OCI-LY1 (cell line): ENCODE measurements around the gene RUBCN.
"Not testable (repeated sequence)": the region's sequence is repeated elsewhere in the genome, so short reads cannot be mapped to it uniquely, and the experiment has no call there.

Experiments used
- H2AFZ ChIP-seq: fragments of 200-600 bp; sonication (generic), shearing (Covaris generic); 2 replicates; pipeline ENCODE4 v1.6.0; 2014; ENCODE audit warnings: antibody characterized with exemption, mild to moderate bottlenecking, low read length
- H3F3A ChIP-seq: fragments of 200-600 bp; sonication (generic), shearing (Covaris generic); 2 replicates; pipeline ENCODE4 v1.6.0; 2014; ENCODE audit warnings: mild to moderate bottlenecking, antibody characterized with exemption, low read length, moderate library complexity; ENCODE audit not compliant: insufficient read depth
- H3K27ac ChIP-seq: fragments of 200-600 bp; sonication (generic); 2 replicates; pipeline ENCODE4 v1.5.1; 2014; ENCODE audit warnings: low read length, mixed run types, mild to moderate bottlenecking, low read depth; ENCODE audit not compliant: poor library complexity, severe bottlenecking
- H3K27me3 ChIP-seq: fragments of 200-600 bp; sonication (generic); 2 replicates; pipeline ENCODE4 v1.6.0; 2014; ENCODE audit warnings: antibody characterized with exemption, mild to moderate bottlenecking, low read length, moderate library complexity; ENCODE audit not compliant: insufficient read depth
- H3K36me3 ChIP-seq: fragments of 200-600 bp; sonication (generic); 2 replicates; pipeline ENCODE4 v1.6.1; 2014; ENCODE audit warnings: mild to moderate bottlenecking, antibody characterized with exemption, low read length, moderate library complexity, mixed read lengths; ENCODE audit not compliant: insufficient read depth
- H3K4me1 ChIP-seq: fragments of 200-600 bp; sonication (generic); 2 replicates; pipeline ENCODE4 v1.5.1; 2014; ENCODE audit warnings: mild to moderate bottlenecking, low read length, moderate library complexity; ENCODE audit not compliant: insufficient read depth, severe bottlenecking
- H3K4me2 ChIP-seq: fragments of 200-600 bp; sonication (generic), shearing (Covaris generic); 2 replicates; pipeline ENCODE4 v1.6.1; 2014; ENCODE audit warnings: low read length
- H3K4me3 ChIP-seq: fragments of 200-600 bp; sonication (generic); 2 replicates; pipeline ENCODE4 v1.5.1; 2014; ENCODE audit warnings: low read length, low read depth, mild to moderate bottlenecking, mixed read lengths; ENCODE audit not compliant: poor library complexity, severe bottlenecking
- H3K79me2 ChIP-seq: fragments of 200-600 bp; shearing (Covaris generic); 2 replicates; pipeline ENCODE4 v1.6.1; 2016; ENCODE audit warnings: mixed run types, low read length, mixed read lengths; ENCODE audit not compliant: insufficient read depth
- H3K9ac ChIP-seq: fragments of 200-600 bp; sonication (generic), shearing (Covaris generic); 2 replicates; pipeline ENCODE4 v1.6.1; 2014; ENCODE audit warnings: mild to moderate bottlenecking, low read length, mixed read lengths
- H3K9me2 ChIP-seq: fragments of 200-600 bp; sonication (generic), shearing (Covaris generic); 2 replicates; pipeline ENCODE4 v1.6.1; 2014; ENCODE audit warnings: low read depth, mild to moderate bottlenecking, low read length, mixed read lengths
- H3K9me3 ChIP-seq: fragments of 200-600 bp; shearing (Covaris generic); 2 replicates; pipeline ENCODE4 v1.6.1; 2014; ENCODE audit warnings: low read length, mixed read lengths
- H4K20me1 ChIP-seq: fragments of 200-600 bp; sonication (generic), shearing (Covaris generic); 2 replicates; pipeline ENCODE4 v1.6.0; 2016; ENCODE audit warnings: mild to moderate bottlenecking, low read length; ENCODE audit not compliant: insufficient read depth

RUBCN gene

DNA sequence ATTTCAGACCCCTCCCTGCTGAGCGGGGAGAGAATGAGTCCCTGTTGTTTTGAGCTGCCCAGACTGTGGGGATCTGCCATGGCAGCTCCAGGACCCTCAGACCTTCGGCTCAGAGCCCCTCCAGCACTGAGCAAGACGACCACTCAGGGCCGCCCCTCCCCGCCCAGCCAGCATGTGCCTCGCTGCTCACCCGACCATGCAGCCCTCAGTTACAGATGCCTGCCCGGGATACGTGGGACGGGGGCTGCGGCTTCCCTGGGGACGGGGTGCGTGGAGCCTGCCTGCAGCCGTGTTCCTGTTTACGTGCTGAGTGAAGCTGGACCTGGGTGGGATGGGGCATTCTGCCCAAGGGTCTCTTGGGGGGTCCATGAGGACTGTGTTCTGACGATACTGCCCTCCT, 77.0 kb downstream of the RUBCN start:
- H3F3A ChIP-seq, H3K36me3 ChIP-seq, H3K27me3 ChIP-seq, H4K20me1 ChIP-seq, H3K9me2 ChIP-seq, H3K9me3 ChIP-seq, H2AFZ ChIP-seq, H3K79me2 ChIP-seq: not testable (repeated sequence)
- H3K4me3 ChIP-seq, result peak overlapping the region; percentile 57
- H3K27ac ChIP-seq, result peak overlapping the region; percentile 98
- H3K4me1 ChIP-seq, result peaks cover 78% of the 10 kb centered on the region
- peak overlapping the region; percentile 46; the same call in 1 of the 2 replicates for H3K4me2 ChIP-seq
- H3K9ac ChIP-seq, result peak overlapping the region; percentile 71; the same call in 1 of the 2 replicates

DNA sequence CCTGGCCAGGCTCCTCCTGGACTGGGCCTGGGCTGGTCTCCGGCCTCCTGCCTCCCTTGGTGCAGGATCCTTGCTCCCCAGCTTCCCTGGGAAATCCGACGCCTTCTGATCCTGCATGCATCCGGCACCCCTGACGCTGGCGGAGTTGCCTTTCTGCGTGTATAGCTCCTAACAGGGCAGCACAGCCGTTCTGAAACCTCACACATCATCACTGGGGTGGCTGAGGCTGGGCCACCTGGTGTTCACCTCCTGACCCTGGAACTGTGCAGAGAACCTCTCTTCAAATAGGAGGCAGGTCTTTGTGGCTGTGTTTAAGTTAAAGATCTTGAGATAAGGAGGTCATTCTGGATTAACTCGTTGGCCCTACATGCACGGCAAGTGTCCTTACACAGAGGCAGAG, 77.6 kb downstream of the RUBCN start:
- peak overlapping the region; percentile 98 for H3K27ac ChIP-seq
- peaks cover 73% of the 10 kb centered on the region for H3K4me1 ChIP-seq
- not testable (repeated sequence) for H4K20me1 ChIP-seq, H3K79me2 ChIP-seq, H3K9me2 ChIP-seq, H3K9me3 ChIP-seq, H2AFZ ChIP-seq, H3F3A ChIP-seq, H3K36me3 ChIP-seq, H3K27me3 ChIP-seq
- H3K9ac ChIP-seq, result peak overlapping the region; percentile 71
- H3K4me3 ChIP-seq, result peak overlapping the region; percentile 57
- H3K4me2 ChIP-seq, result peak overlapping the region; percentile 46

DNA sequence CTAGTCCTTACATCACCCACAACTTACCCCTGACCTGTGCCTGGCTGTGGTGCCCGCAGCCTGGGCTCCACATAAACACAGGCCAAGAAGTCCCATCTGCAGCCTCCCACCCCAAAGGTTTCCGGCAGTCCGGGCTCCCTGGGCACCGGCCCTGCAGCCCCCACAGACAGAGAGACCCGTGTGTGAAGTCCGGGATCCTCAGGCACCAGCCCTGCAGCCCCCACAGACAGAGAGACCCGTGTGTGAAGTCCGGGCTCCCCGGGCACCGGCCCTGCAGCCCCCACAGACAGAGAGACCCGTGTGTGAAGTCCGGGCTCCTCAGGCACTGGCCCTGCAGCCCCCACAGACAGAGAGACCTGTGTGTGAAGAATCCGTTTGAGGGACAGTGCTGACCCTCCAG, 78.0 kb downstream of the RUBCN start:
- H3K9me3 ChIP-seq, H3F3A ChIP-seq, H3K36me3 ChIP-seq, H2AFZ ChIP-seq, H4K20me1 ChIP-seq, H3K9me2 ChIP-seq, H3K27me3 ChIP-seq, H3K79me2 ChIP-seq: not testable (repeated sequence)
- peak overlapping the region; percentile 98 for H3K27ac ChIP-seq
- H3K4me3 ChIP-seq, result peak overlapping the region; percentile 57
- H3K9ac ChIP-seq, result peak overlapping the region; percentile 71
- peaks cover 69% of the 10 kb centered on the region for H3K4me1 ChIP-seq
- H3K4me2 ChIP-seq, result peak overlapping the region; percentile 46

DNA sequence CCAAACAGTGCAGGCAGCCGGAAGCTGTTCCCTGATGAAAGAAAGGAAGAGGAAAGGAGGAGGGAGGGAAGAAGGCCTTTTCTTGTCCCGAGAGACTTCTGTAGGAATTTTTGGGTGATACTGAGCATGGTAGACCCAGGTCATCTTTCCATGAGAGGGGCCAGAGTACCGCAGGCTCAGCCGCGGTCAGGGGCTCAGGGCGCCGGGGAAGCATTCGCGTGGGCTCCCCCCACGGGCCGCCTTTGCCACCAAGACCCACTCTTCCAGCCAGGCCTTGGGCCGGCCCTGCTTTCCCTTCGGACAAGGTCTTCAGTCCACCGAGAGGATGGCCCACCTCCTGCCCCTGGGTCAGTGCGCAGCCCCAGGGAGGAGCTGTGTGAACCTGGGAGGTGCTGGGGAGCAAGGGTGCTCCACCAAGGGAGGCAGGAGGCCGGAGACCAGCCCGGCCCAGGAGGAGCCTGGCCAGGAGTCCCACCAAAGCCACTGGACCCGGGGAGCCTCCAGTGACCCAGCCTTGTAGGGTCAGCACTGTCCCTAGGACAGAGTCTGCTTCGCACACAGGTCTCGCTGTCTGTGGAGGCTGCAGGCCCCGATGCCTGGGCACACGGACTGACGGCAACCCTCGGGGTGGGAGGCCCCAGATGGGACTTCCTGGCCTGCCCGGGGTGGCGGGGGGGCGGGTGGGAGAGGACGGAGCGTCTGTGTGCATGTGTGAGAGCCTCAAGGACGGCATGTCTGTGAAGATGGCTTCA, 79.0 kb downstream of the RUBCN start:
- H3K9me3 ChIP-seq, H3K27me3 ChIP-seq, H3K79me2 ChIP-seq, H3K36me3 ChIP-seq, H3K9me2 ChIP-seq, H4K20me1 ChIP-seq, H2AFZ ChIP-seq, H3F3A ChIP-seq: not testable (repeated sequence)
- H3K4me3 ChIP-seq, result peak overlapping the region; percentile 41
- peaks cover 66% of the 10 kb centered on the region for H3K4me1 ChIP-seq
- H3K9ac ChIP-seq, result peak overlapping the region; percentile 56; the same call in 1 of the 2 replicates
- H3K4me2 ChIP-seq, result peak overlapping the region; percentile 49
- H3K27ac ChIP-seq, result peak overlapping the region; percentile 95

DNA sequence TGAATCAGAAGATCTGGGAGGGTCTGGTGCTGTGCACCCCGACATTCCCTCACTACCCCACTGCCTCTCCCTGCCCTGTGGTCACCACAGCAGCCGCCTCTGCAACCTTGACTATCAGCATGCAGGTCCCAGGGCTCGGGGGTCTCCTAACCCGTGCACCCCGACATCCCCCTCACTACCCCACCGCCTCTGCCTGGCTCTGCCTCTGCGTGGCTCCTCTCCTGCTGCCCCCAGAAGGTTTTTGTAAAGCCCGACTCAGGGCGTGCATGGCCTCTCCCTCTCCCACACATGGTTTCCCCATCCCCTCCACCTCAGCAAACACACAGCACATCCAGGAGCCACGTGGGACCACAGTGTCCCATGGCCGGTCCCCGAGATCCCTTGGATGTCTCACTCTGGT, 79.7 kb downstream of the RUBCN start:
- H4K20me1 ChIP-seq, H2AFZ ChIP-seq, H3K79me2 ChIP-seq, H3K9me3 ChIP-seq, H3K36me3 ChIP-seq, H3K9me2 ChIP-seq, H3F3A ChIP-seq, H3K27me3 ChIP-seq: not testable (repeated sequence)
- Histone ChIP-seq H3K9ac (peak overlapping the region; percentile 56; the same call in 1 of the 2 replicates), H3K4me1 (peaks cover 65% of the 10 kb centered on the region), H3K27ac (peak overlapping the region; percentile 95), H3K4me2 (peak overlapping the region; percentile 49), H3K4me3 (peak overlapping the region; percentile 41)

DNA sequence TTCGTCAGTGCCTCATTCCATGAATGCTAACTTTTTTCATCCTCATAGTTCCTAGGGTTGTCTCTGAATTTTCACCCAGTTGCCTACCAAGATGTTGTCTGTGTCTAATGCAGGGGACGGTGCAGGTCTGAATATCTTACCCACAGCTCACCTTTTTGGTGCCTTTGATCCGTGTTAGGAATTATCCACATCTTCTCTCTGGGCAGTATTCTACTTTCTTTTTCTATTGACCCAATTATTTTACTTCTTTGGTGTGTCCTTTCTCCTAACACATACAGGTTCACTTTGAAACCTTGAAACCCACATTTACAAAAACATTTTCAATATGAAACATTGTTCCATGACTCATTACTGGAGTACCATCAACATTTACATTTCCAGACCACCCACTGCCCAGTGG, 80.6 kb downstream of the RUBCN start:
- H2AFZ ChIP-seq, H3F3A ChIP-seq, H3K9me3 ChIP-seq, H3K9me2 ChIP-seq, H3K27me3 ChIP-seq, H3K79me2 ChIP-seq, H4K20me1 ChIP-seq, H3K36me3 ChIP-seq: not testable (repeated sequence)
- H3K9ac ChIP-seq, result peak overlapping the region; percentile 44; the same call in 1 of the 2 replicates
- H3K4me3 ChIP-seq, result peak overlapping the region; percentile 41
- H3K27ac ChIP-seq, result peak overlapping the region; percentile 95
- peak overlapping the region; percentile 49 for H3K4me2 ChIP-seq
- peaks cover 60% of the 10 kb centered on the region for H3K4me1 ChIP-seq

DNA sequence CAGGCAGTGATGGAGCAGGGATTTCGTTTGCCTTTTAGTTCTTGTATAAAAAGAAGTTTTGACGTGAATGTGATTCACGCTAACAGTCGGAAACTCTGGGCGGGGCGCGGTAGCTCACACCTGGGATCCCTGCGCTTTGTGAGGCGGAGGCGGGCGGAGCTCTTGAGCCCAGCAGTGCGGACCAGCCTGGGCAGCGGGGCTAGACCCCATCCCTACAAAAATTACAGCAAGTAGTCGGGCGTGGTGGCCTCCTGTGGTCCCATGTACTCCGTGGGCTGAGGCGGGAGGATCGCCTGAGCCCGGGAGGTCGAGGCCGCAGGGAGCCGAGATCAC, 81.7 kb downstream of the RUBCN start:
- not testable (repeated sequence) for H3K9me2 ChIP-seq, H3K27me3 ChIP-seq, H3K4me2 ChIP-seq, H3K9ac ChIP-seq, H3K79me2 ChIP-seq, H3F3A ChIP-seq, H3K27ac ChIP-seq, H3K9me3 ChIP-seq, H3K4me3 ChIP-seq, H3K36me3 ChIP-seq, H4K20me1 ChIP-seq, H2AFZ ChIP-seq
- H3K4me1 ChIP-seq, result peaks cover 49% of the 10 kb centered on the region
